Measurements from ENCODE around the gene SLC39A6.

The SLC39A6 gene

DNA sequence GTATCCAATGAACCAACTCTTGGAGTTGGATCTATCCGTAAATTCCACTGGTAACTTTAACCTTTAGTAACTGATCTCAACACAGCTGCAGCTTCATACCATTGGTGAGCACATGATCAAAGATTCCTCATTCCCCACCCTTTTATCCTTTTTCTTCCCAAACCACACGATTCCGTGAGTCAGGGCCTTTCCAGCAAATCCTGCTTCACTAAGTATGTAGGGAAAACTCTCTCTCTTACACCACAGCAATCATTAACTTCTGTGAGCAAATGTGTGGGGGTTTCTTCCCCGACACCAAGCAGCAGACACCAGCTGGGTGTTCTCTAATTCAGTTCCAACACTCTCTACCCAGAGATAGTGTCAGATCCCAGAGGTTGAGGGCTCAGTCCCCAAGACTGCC is 24.1 kb upstream of the SLC39A6 start:
- TF ChIP-seq, protein P1, sequence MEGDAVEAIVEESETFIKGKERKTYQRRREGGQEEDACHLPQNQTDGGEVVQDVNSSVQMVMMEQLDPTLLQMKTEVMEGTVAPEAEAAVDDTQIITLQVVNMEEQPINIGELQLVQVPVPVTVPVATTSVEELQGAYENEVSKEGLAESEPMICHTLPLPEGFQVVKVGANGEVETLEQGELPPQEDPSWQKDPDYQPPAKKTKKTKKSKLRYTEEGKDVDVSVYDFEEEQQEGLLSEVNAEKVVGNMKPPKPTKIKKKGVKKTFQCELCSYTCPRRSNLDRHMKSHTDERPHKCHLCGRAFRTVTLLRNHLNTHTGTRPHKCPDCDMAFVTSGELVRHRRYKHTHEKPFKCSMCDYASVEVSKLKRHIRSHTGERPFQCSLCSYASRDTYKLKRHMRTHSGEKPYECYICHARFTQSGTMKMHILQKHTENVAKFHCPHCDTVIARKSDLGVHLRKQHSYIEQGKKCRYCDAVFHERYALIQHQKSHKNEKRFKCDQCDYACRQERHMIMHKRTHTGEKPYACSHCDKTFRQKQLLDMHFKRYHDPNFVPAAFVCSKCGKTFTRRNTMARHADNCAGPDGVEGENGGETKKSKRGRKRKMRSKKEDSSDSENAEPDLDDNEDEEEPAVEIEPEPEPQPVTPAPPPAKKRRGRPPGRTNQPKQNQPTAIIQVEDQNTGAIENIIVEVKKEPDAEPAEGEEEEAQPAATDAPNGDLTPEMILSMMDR (IDR thresholded peaks at IDR 0.05; ENCODE audit: low read depth, low read length): no peak
- H3K4me3 ChIP-seq (ENCODE audit: low read depth, low read length): no peak overlapping the region

DNA sequence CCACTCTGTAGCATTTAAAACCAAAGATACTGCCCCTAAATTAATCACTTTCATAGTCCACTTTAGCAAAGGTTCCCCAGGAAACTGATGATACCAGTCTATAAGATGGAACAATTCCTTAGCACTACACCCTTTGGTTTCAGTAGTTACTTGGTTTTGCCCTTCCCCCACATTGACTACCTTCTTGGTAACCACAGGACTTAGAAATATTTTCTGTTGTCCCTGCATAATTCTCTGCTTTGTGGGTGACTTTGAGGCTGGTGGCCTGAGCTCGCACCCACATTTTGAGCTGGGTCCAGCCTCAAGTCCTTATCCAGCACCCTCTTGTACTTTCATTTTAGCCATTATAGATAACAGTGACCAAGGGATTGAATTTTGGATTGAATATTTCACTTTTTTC is 23.6 kb upstream of the SLC39A6 start:
- H3K4me3 ChIP-seq (ENCODE audit: low read depth, low read length): no peak overlapping the region
- TF ChIP-seq, protein P1 (IDR thresholded peaks at IDR 0.05; ENCODE audit: low read depth, low read length): no peak

- no peak overlapping the region for H3K4me3 ChIP-seq (ENCODE audit: low read depth, low read length)
Observed at GRCh38 chr18:36149514-36150289, 20.6 kb upstream of the SLC39A6 start.

GRCh38 chr18:36143391-36143790 is 14.3 kb upstream of the SLC39A6 start:
- no peak overlapping the region for H3K4me3 ChIP-seq (ENCODE audit: low read depth, low read length)
- TF ChIP-seq, protein P1 (IDR thresholded peaks at IDR 0.05; ENCODE audit: low read depth, low read length): no peak

More at GRCh38 chr18:36149514-36150289, 20.6 kb upstream of the SLC39A6 start:
- TF ChIP-seq, protein P1 (IDR thresholded peaks at IDR 0.05; ENCODE audit: low read depth, low read length): no peak

DNA sequence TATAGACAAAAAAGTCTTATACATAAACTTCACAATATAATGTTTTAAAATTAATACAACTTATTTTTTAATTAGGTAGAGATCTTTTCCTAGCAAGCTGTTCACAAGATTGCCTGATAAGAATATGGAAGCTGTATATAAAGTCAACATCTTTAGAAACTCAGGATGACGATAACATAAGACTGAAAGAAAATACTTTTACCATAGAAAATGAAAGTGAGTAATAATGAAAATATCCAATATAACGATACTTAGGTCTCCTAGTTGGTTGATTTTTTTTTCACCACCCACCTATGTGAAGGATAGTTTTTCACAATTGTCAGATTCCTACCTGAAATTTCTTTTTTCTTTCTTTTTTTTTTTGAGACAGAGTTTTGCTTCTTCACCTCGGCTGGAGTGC is 13.6 kb upstream of the SLC39A6 start:
- TF ChIP-seq, protein P1 (IDR thresholded peaks at IDR 0.05; ENCODE audit: low read depth, low read length): no peak
- H3K4me3 ChIP-seq (ENCODE audit: low read depth, low read length): no peak overlapping the region

GRCh38 chr18:36141576-36141975 is 12.4 kb upstream of the SLC39A6 start:
- TF ChIP-seq, protein P1 (IDR thresholded peaks at IDR 0.05; ENCODE audit: low read depth, low read length): no peak
- no peak overlapping the region for H3K4me3 ChIP-seq (ENCODE audit: low read depth, low read length)

- H3K4me3 ChIP-seq (ENCODE audit: low read depth, low read length): no peak overlapping the region
- TF ChIP-seq, protein P1 (IDR thresholded peaks at IDR 0.05; ENCODE audit: low read depth, low read length): no peak
Observed at GRCh38 chr18:36139245-36139644, 10.1 kb upstream of the SLC39A6 start.
